ENCODE data around the gene TAS2R38. TPM values are rescaled to one million over a fixed set of nuclear protein-coding genes. Genes with fewer than 3 reads are reported as not detected.
"Not testable (repeated sequence)": the region's sequence is repeated elsewhere in the genome, so short reads cannot be mapped to it uniquely, and the experiment has no call there.

TAS2R38 gene
- polyA plus RNA-seq (ENCODE audit: insufficient read length in 12 of 12) = under 1 TPM in 8 of 12 donors, not detected in 4; 0.14 to 0.38 (median 0.22) TPM
- long read RNA-seq, donor 1 = 0 reads
- long read RNA-seq, donor 2 = 0 reads
- long read RNA-seq, donor 3 = 0 reads
- long read RNA-seq, donor 4 = 0 reads
- long read RNA-seq, donor 5 = 0 reads
- long read RNA-seq, donor 6 = 0 reads
- long read RNA-seq, donor 7 = 0 reads
- long read RNA-seq, donor 8 = 0 reads
- long read RNA-seq, donor 9 = 0 reads
- long read RNA-seq, donor 10 = 0 reads
- long read RNA-seq, donor 11 = 0 reads

GRCh38 chr7:141973673-141974072 is at the start of gene TAS2R38:
TSS of gene TAS2R38 (minus strand) at chr7:141973773. CDS start at chr7:141973689, 84 bp downstream.
- no peak for DNase-seq

GRCh38 chr7:142018154-142018553 is 44.6 kb upstream of the TAS2R38 start:
- no peak for DNase-seq

- DNase-seq = no peak
These were observed 43.9 kb upstream of the TAS2R38 start for GRCh38 chr7:142017451-142017850.

- DNase-seq = no peak
These were observed 39.4 kb upstream of the TAS2R38 start for GRCh38 chr7:142012825-142013511.

- DNase-seq = no peak
These were observed 37.5 kb upstream of the TAS2R38 start for GRCh38 chr7:142010952-142011548.

GRCh38 chr7:142009187-142009586 is 35.6 kb upstream of the TAS2R38 start:
- DNase-seq = no peak

GRCh38 chr7:142006577-142006976 is 33.0 kb upstream of the TAS2R38 start:
- DNase-seq = no peak

- no peak for DNase-seq
These were observed 28.6 kb upstream of the TAS2R38 start for GRCh38 chr7:142002179-142002578.

GRCh38 chr7:142001163-142001874 is 27.7 kb upstream of the TAS2R38 start:
- no peak for DNase-seq

- DNase-seq = no peak
These were observed 26.7 kb upstream of the TAS2R38 start for GRCh38 chr7:142000244-142000643.

- DNase-seq = no peak
These were observed 25.6 kb upstream of the TAS2R38 start for GRCh38 chr7:141999058-141999623.

GRCh38 chr7:141993354-141993753 is 19.8 kb upstream of the TAS2R38 start:
- DNase-seq = no peak

GRCh38 chr7:141992688-141993087 is 19.1 kb upstream of the TAS2R38 start:
- no peak for DNase-seq

- no peak for DNase-seq
These were observed 18.6 kb upstream of the TAS2R38 start for GRCh38 chr7:141992156-141992555.

- DNase-seq = no peak
These were observed 17.6 kb upstream of the TAS2R38 start for GRCh38 chr7:141991140-141991539.

GRCh38 chr7:141990011-141990725 is 16.6 kb upstream of the TAS2R38 start:
- DNase-seq = no peak

- DNase-seq = not testable (repeated sequence)
These were observed 14.2 kb upstream of the TAS2R38 start for GRCh38 chr7:141987803-141988202.

GRCh38 chr7:141986923-141987322 is 13.3 kb upstream of the TAS2R38 start:
- no peak for DNase-seq

- DNase-seq = not testable (repeated sequence)
These were observed 12.4 kb upstream of the TAS2R38 start for GRCh38 chr7:141985926-141986325.

GRCh38 chr7:141979568-141979967 is 6.0 kb upstream of the TAS2R38 start:
- no peak for DNase-seq

GRCh38 chr7:141978351-141978750 is 4.8 kb upstream of the TAS2R38 start:
- no peak for DNase-seq
